Bronchial epithelial cell (primary cell): Measurements from ENCODE around the gene ENTPD1. TPM values are rescaled to one million over a fixed set of nuclear protein-coding genes. Genes with fewer than 3 reads are reported as not detected.

Experiments
- DNase-seq: peaks from one replicate; pipeline ENCODE4 v3.0.0-alpha.2; 2010; ENCODE audit warnings: low read depth
- FAIRE-seq: peaks from 2 replicates; lab custom pipeline; 2011; peaks lifted over from hg19 to GRCh38; lab: Jason Lieb, UNC
- H3K27me3 ChIP-seq: 2 replicates; pipeline ENCODE4 v1.5.1; 2011; ENCODE audit warnings: low read length; ENCODE audit not compliant: control insufficient read depth, insufficient read depth
- H3K36me3 ChIP-seq: 2 replicates; pipeline ENCODE4 v1.5.1; 2011; ENCODE audit warnings: low read length; ENCODE audit not compliant: control insufficient read depth, insufficient read depth
- H3K4me3 ChIP-seq: 2 replicates; pipeline ENCODE4 v1.5.1; 2011; ENCODE audit warnings: mild to moderate bottlenecking, low read depth, low read length, control low read depth
- total RNA-seq: library from RNA; depleted of rRNA; stranded (reverse); fragments of >200 nt; gene quantifications from 2 replicates; pipeline ENCODE4 v1.2.1, GENCODE V29; 2014
- TF ChIP-seq, protein P1 (sequence below): IDR thresholded peaks from 2 replicates; pipeline ENCODE4 v1.5.1; 2011; ENCODE audit warnings: mild to moderate bottlenecking, moderate library complexity, low read length, control low read depth, inconsistent platforms; ENCODE audit not compliant: insufficient read depth, severe bottlenecking

Gene ENTPD1, protein sequence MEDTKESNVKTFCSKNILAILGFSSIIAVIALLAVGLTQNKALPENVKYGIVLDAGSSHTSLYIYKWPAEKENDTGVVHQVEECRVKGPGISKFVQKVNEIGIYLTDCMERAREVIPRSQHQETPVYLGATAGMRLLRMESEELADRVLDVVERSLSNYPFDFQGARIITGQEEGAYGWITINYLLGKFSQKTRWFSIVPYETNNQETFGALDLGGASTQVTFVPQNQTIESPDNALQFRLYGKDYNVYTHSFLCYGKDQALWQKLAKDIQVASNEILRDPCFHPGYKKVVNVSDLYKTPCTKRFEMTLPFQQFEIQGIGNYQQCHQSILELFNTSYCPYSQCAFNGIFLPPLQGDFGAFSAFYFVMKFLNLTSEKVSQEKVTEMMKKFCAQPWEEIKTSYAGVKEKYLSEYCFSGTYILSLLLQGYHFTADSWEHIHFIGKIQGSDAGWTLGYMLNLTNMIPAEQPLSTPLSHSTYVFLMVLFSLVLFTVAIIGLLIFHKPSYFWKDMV
- not detected in 2 replicates for total RNA-seq

DNA sequence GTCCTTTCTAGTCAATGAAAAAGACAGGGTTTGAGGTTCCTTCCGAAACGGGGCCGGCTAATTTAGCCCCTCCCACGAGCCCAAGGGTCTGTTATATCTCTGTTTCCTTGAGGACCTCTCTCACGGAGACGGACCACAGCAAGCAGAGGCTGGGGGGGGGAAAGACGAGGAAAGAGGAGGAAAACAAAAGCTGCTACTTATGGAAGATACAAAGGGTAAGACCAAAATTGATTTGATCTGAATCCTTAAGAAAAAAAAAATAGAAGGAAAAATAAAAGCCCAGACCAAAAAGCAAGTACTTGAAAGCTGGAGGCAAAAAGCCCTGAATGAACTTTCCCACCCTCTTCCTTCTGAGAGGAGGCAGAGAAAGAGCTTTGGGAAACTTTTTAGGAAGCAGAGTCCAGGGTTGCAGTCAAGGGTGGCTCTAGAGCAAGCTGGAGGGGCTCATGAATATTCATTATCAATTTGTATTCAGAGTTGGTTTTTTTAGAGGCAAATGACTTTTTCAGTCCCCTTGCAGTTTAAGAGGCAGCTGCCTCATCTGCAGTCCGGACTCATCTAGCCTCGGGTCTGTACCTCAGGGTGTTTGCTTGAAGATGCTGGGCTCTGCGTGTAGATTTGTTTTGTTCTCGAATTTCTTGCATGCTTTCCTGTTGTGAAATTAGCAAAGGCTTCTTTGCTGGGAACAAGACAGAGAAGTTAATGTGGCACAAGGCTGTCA is at the start of gene ENTPD1:
Gene ENTPD1 (plus strand): TSS at position 123 of the 721 bp plus-strand sequence. CDS start 77 bp downstream, at position 200.
- Histone ChIP-seq H3K27me3 (no peaks in the 10 kb centered on the region), H3K4me3 (no peak within 1 kb of the TSS), H3K36me3 (no peaks in the 10 kb centered on the region)
- no peak for DNase-seq
- no peak for FAIRE-seq
- TF ChIP-seq, protein P1, sequence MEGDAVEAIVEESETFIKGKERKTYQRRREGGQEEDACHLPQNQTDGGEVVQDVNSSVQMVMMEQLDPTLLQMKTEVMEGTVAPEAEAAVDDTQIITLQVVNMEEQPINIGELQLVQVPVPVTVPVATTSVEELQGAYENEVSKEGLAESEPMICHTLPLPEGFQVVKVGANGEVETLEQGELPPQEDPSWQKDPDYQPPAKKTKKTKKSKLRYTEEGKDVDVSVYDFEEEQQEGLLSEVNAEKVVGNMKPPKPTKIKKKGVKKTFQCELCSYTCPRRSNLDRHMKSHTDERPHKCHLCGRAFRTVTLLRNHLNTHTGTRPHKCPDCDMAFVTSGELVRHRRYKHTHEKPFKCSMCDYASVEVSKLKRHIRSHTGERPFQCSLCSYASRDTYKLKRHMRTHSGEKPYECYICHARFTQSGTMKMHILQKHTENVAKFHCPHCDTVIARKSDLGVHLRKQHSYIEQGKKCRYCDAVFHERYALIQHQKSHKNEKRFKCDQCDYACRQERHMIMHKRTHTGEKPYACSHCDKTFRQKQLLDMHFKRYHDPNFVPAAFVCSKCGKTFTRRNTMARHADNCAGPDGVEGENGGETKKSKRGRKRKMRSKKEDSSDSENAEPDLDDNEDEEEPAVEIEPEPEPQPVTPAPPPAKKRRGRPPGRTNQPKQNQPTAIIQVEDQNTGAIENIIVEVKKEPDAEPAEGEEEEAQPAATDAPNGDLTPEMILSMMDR: no peak

DNA sequence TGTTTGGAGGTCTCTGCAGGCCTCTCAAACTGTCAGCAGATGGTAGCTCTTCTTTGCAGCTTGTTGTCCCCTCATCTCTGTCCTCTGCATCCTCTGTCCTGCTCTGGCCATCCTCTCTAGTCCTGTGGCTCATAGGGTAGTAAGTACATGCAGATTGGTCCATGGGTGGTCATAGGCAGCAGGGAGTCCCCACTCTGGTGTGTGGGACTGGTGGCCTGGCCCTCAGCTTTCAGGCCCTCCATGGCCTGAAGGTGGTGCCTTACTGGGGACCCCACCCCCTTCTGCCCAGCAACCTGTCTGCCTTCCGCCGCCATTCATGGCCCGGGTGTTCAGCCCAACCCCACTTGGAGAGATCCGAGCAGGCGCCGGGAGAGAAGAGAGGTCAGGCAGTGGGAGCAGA is 49.4 kb upstream of the ENTPD1 start:
- no peak for FAIRE-seq
- TF ChIP-seq, protein P1: no peak
- DNase-seq: no peak
- no peak overlapping the region for H3K4me3 ChIP-seq
- H3K36me3 ChIP-seq: no peaks in the 10 kb centered on the region
- no peaks in the 10 kb centered on the region for H3K27me3 ChIP-seq

DNA sequence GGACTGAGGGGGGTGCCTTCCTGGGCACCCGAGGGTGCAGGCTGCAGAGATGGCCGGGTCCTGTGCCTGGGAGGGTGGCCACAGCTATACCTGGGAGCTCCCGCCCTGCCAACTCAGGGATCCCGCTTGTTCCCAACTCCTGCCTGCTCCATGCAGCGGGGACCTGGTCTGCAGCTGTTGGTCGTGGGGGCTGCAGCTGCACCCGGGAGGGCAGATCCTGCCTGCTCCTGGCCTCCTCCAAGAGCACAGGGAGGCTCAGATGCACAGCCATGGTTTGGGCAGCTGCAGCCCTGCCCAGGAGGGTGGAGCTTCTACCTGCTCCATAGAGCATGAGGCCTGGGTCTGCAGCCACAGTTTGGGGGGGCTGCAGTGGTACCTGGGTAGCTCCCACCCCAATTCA is 49.0 kb upstream of the ENTPD1 start:
- Histone ChIP-seq H3K27me3 (no peaks in the 10 kb centered on the region), H3K36me3 (no peaks in the 10 kb centered on the region), H3K4me3 (no peak overlapping the region)
- TF ChIP-seq, protein P1: no peak
- DNase-seq (no peak), FAIRE-seq (no peak)

DNA sequence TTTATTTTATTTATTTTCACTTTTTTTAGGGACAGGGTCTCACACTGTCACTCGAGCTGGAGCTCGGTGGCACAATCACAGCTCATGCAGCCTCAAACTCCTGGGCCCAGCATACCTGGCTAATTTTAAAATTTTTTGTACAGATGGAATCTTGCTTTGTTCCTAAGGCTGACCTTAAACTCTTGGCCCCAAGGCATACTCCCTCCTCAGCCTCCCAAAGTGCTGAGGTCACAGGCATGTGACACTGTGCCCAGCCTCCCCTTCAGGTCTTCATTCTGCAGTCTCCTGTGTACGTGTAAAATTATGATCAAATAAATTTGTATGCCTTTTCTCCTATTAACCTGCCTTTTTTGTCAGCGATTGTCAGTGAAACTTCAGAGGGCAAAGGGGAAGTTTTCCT is 44.5 kb upstream of the ENTPD1 start:
- TF ChIP-seq, protein P1: no peak
- Histone ChIP-seq H3K36me3 (no peaks in the 10 kb centered on the region), H3K4me3 (no peak overlapping the region), H3K27me3 (no peaks in the 10 kb centered on the region)
- no peak for DNase-seq
- no peak for FAIRE-seq

DNA sequence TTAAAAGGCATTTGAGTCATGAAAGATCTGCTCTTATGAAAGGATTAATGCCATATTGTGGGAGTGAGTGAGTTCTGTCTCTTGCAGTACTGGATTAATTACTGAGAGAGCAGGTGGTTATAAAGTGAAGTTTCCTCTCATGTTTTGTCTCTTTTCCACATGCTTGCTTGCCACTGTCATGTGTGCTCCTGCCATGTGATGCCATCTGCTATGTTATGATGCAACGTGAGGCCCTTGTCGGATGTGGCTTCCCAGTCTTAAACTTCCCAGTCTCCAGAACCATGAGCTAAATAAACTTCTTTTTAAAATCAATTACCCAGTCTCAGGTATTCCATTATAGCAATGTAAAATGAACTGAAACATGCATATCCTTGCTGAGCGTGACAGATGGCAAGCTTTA is 39.5 kb upstream of the ENTPD1 start:
- H3K4me3 ChIP-seq: no peak overlapping the region
- H3K27me3 ChIP-seq: no peaks in the 10 kb centered on the region
- DNase-seq (no peak), FAIRE-seq (no peak)
- no peaks in the 10 kb centered on the region for H3K36me3 ChIP-seq
- TF ChIP-seq, protein P1: no peak
